Smooth muscle cell of the brain vasculature (primary cell): ENCODE measurements around the gene SPSB3.
A peak's percentile ranks its signal among the peaks of the same experiment; 100 is the strongest.
"Not testable (repeated sequence)": the region's sequence is repeated elsewhere in the genome, so short reads cannot be mapped to it uniquely, and the experiment has no call there.

Source experiments
- DNase-seq: peaks from one replicate; pipeline ENCODE4 v3.0.0-alpha.2; 2012; ENCODE audit warnings: low read depth, low spot score

Gene SPSB3

DNA sequence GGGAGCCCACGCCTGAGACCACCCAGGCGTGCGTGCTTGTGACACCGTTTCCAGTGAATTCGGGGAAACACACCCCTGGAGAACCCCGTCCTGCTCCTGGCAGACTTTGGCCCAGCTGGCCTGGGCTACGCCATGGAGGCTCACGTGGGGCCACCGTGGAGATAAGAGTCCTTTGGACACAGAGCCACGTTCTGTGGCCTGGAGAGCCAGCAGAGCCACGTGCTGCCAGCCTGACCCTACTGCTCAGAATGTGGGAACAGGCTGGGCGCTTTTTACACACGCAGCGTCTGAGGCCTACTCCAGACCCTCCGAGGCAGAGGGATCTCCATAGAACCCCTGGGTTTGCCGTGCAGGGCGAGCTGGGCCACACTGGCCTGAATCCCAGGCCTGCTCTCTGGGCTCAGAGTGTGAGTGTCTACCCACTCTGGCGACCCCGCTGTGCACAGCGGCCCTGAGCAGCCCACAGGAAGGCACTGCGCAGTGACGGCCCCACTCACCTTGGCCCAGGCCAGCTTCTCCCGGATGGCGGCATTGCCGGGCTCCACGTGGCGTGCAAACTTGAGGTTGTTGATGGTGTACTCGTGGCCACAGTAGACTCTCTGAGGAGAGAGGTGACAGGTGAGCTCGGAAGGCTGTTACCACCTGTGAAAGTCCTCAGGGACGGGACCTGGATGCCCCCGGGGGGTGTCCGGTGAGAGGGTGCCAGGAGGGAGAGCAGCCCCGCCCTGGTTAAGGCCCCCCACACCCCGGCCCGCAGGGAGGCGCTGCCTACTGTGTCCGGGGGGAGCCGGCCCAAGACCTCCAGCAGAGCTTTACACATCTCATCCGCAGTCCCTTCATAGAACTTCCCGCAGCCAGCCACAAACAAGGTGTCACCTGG lies 34.3 kb upstream of the SPSB3 start:
- DNase-seq = no peak

DNA sequence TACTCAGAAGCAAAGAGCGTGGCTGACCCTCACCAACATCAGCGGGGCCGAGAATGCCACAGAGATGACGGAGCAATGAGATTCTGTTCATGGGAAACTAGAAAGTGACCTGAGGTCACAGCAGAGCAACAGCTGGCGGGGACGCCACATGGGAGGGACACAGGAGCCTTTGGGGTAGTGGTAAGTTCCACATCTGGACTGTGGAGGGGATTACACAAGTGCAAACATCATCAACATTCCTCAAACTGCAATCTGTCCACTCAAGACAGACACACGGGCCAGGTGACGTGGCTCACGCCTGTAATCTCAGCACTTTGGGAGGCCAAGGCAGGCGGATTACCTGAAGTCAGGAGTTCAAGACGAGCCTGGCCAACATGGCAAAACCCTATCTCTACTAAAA lies 33.1 kb upstream of the SPSB3 start:
- DNase-seq = no peak

DNA sequence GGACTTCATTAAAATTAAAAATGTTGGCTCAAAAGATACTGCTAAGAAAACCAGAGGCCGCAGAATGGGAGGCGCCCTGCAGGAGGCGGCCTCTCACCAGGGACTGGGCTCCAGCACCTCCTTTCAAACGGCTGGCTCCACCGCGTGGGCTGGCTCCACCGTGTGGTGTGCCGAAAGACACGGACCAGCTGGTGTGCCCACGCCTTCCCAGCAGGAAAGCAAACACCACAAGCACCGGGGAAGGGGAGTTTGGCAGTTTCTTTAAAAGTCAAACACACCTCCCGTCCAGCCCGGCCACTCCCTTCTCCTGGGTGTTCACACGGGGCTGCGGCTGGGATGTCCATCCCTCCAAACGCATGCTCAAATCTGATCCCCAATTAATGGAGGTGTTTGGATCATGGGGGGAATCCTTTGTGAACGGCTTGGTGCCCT lies 30.4 kb upstream of the SPSB3 start:
- peak; percentile 20 for DNase-seq

DNA sequence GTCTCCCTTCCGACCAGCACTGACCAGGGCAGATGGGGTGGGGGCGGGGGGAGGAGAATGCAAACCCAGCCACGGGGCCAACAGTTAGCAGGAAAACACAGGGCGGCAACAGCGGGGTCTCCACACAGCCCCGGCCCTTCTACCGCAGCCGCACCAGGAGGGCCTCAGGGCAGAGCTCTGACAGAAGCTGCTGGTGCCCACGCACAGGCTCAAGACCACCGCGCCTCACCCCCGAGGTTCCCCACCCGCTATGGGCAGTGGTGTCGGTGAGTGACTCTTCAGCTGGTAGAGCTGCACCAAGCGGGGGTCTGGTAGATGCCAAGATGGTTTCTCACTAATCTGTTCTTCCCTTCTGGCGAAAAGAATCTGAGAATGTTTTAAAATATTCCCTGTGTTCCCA lies 28.2 kb upstream of the SPSB3 start:
- DNase-seq = no peak

DNA sequence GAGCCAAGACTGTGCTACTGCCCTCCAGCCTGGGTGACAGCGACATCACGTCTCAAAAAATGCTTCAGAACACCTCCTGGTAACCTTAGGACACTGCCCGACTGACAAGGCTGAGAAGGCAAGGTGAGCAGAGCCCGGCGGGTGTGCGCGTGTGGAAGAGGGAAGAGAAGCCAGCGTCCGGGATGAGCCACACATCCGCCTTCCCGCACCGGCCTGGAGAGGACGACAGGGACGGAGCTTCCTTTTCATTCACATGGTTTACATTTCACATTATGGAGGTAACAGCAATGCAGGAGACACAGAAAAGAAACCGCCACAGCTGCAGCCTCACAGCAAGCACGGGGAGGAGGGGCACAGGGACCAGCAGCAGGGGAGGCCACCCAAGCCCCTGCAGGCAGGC lies 27.7 kb upstream of the SPSB3 start:
- no peak for DNase-seq

DNA sequence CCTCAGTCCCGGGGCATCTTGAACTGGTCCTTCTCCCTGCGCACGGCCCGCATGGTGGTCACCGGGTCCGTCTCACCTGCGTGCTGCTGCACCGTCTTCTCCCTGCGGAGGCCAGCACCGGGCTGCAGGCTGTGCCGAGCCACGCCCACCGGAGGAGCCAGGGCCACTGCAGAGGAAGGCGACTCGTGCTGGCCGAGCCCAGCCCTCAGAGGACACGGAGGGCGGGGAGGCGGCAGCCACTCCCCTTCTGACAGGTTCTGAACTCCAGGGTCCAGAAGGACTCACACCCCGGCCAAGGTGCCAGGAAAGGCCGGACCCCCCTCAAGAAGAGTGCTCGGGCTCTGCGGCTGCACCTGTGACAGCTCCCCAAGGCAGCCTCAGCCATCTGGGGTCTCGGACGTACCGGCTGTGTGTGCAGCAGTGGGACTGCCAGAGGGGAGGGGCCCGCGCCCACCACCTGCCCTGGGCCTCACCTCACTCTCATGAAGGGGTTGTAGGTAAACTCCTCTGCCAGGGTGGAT lies 27.0 kb upstream of the SPSB3 start:
- DNase-seq = no peak

DNA sequence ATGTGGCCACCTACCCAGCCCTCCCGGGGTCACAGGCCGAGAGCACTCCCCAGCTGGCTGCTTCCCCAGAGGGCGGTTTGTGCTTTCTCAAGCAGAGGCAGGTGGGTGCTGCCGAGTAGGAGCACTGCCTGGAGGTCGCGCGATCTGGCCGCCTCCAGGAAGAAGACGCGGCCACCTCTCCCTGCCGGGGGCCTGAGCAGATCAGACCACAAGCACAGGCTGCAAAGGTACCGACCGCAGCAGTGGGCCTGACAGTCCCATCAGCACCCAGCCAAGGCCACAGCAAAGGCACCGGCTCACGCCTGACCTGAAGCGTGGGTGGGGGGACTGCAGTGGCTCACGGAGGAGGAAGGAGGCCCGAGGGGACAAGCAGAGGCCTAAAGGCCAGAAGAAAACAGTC lies 26.3 kb upstream of the SPSB3 start:
- no peak for DNase-seq

DNA sequence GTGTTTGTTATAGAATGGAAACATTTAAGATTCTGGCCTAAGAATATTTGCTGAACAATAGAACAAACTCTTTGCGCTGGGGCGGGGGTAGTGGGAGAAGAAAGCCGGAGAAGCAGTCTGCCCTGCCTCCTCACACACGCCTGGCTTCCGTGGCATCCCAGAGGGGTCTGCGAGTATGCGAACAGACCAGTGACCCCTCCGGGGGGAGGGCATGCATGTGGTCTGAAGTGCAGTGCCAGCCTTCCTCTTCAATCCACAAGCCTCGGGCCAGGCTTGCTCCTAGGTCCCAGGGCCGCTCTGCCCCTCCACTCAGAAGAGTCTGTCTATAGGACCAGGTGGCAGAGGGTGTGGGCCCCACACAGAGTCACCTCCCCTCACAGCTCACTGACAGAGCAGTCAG lies 25.3 kb upstream of the SPSB3 start:
- DNase-seq = no peak

DNA sequence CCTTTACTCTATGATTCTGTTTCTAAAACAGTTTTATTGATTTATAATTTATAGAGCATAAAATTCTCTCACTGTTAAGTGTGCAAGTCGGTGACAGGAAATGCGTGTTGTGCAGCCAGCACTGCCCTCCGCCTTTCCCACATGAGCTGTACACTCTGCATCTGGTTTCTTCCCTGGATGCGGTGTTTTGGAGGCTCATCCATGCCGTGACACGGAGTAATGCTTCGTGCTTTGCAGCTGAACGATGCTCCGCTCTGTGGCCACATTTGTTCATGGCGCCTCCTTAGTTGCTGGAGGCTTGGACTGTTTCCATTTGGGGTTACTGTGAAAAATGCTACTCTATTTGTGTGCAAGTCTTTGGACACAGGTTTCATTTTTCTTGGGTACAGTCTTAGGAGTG lies 18.3 kb upstream of the SPSB3 start:
- no peak for DNase-seq

DNA sequence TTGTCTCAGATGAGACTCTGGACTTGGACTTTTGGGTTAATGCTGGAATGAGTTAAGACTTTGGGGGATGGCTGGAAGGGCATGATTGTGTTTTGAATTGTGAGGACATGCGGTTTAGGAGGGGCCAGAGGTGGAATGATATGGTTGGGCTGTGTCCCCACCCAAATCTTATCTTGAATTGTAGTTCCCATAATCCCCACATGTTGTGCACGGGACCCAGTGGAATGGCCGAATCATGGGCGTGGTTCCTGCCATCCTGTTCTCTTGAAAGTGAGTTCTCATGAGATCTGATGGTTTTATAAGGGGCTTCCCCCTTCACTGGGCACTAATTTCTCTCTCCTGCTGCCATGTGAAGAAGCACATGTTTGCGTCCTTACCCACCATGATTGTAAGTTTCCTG lies 16.9 kb upstream of the SPSB3 start:
- DNase-seq = not testable (repeated sequence)

DNA sequence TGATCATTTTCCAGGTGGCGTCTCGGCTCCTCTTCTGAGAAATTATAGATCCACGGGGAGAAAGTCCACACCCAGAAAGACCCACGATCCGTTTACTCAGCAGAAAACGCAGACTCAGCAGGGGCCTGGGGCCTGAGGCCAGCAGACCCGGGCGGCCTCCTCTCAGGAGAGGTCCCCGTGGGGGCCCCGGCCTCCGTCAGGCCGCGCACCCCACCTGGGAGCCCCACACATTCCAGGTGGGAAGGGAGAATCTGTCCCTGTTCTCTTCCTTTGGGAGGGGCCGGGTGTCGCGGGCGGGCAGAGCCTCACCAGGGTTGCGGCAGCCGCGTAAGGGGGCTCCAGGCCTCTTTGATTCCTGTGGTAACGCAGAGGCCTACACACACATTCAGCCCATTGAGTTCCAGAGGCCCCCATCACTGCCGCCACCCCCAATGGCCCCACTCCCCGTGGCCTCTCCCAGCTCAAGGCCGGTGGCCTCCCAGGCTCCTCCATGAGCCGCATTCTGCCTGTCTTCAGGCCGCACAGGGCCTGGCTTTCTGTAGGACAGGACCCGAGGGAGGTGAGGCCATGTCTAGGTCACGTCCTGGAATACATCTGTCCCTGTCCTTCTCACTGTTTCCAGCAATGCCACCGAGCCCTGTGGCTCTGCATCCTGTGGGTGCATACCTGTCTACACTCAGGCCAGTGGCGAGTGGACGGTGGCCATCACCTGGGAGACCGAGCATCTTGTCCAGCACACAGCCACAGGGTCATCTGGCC lies 12.7 kb upstream of the SPSB3 start:
- no peak for DNase-seq

DNA sequence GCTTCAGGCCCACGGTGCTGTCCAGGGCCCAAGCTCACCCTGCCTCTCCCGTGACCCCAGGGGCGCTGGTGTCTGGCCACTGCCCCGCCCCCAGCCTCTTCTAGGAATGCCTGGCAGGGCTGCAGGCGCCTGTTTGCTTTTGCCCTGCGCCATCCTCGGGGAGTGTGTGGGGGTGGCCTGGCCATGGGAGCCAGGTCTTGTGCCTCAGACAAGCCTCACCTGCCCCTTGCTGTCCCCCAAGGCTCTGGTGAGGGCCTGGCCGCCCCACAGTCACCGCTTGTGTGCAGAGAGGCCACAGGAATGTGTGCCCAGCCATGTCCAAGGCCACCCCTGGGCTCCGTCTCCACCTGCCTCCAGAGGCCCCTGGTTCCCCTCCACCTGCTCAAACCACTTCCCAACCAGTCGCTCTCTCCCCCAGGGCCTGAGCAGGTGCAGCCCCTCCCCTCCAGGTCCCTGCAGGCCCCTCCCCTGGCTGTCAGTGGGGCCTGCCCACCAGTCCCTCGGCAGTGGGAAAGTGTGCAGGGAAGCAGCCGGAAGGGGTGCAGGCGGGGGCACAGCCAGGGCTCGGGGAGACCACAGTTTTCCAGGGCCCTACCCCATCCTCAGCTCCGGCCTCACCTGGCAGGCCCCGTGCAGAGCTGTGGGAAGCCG lies 12.0 kb upstream of the SPSB3 start:
- DNase-seq = no peak

DNA sequence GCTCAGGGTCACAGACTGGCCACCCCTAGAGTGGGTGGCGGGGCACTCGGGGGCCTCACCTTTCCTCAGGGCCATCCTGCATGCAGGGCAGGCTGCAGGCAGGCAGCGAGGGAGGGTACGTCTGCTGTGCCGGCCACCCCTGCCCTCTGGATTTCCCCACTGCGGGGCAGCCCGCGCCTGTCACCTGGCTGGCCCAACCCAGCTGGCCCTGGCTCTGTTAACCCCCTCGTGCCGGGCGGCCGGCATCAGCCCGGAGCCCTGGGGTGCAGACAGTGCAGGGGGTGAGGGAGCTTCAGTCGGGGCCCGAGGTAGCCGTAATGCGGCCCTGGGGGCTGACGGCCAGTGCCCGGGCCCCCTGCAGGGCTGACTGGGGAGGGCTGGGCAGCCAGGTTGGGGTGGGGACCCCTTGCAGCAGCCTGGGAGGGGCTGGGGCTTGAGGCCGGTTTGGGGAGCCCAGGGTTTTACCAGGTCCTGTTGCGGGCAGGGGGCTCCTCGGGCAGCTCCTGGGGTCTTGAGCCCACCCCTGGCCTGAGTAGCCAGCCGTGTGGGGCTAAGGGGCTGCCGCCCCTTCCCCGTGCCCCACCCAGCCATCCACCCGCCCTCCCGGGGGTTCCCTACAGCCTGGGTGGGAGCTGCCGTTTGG lies 11.3 kb upstream of the SPSB3 start, which contains the start of gene IGFALS:
TSS of gene IGFALS (minus strand) at position 128 of the 643 bp plus-strand sequence. CDS start at position 75, 53 bp downstream.
- no peak for DNase-seq

DNA sequence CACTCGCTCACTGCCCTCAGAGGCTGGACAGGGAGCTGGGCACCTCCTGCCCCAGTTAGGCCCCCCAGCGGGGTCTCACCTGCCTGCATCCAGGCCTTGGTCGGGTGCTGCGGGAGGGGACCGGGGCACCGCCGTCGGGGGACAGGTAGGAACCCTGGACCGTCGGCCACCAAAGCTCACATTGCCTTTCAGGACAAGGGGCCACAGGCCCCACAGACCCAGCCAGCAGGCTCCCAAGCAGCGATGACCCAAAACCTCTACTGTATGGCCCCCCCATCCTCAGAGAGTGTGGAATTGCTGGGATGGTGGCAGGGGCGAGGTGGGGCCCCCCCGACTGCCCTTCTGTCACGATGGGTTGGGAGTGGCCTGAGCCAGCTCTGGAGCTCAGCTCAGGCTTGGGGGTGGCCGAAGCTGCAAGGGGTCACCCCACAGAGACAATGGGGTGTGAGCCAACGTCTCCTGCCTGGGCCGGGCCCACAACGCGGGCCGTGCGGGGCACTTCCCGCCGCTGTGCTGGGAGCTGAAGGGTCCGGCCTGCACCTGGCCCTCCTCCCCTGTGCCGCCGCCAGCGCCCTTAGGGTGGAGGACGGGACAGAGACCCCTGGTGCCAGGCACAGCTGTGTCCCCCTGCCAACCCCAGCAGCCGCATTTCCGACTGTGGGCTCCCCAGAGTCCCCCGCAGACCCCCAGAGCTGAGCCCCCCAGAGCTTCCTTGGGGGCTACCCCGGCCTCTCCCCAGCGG lies 10.6 kb upstream of the SPSB3 start:
- DNase-seq = no peak

DNA sequence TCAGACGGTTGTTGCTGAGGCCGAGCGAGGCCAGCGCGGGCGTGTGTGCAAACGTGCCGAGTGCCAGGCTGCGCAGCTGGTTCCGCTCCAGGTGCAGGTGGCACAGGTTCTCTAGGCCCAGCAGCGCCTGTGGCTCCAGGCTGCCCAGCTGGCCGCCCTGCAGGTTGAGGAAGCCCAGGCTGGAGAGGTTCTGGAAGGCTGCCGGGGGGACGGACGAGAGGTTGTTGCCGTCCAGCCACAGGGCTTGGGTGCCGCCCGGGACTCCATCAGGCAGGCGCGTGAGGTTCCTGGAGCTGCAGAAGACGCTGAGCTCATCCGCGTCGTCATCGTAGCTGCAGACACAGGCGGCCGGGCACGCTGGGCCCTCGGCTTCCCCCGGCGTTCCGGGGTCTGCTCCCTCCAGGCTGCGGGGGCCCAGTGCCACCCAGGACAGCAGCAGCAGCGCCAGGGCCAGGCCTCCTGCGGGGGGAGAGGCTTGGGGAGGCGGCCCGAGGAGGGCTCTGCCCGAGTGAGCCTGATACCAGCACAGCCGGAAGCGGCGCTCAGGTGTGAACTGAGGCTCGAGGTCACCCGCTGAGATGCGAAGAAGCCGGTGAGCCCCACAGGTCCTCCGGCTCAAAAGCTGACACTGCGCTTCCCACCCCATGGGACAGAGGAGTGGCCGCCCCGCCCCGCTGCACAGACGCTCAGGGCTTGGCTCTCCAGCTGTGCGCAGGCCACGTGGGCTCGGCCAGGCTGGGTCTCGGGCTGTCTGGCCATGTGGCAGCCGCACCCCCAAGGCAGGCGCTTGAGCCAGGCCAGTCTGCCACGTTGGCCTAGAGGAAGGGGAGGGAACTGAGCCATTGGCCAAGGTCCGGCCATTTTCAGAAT lies 9.8 kb upstream of the SPSB3 start:
- DNase-seq = no peak

DNA sequence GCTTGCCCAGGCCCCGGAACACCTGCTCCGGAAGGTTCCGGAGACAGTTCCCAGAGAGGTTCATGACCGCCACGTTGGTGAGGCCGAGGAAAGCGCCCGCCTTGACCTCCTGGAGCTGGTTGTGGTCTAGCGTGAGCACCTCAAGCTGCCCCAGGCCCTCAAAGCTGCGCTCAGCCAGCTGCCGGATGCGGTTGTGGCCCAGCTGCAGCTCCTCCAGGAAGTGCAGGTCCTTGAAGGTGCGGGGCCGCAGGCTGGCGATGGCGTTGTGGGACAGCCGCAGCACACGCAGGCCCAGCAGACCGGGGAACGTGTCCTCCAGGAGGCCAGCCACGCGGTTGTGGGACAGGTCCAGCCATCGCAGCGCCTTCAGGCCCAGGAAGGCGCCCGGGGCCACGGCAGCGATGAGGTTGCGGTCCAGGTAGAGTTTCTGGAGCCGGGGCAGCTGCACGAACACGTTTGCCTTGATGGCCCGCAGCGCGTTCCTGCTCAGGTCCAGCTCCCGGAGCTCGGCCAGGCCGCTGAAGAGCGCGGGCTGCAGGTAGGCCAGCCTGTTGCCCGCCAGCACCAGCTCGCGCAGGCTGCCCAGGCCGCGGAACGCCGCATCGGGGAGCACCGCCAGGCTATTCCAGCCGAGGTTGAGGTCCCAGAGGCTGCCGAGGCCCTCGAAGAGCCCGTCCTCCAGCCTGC lies 9.0 kb upstream of the SPSB3 start:
- no peak for DNase-seq

DNA sequence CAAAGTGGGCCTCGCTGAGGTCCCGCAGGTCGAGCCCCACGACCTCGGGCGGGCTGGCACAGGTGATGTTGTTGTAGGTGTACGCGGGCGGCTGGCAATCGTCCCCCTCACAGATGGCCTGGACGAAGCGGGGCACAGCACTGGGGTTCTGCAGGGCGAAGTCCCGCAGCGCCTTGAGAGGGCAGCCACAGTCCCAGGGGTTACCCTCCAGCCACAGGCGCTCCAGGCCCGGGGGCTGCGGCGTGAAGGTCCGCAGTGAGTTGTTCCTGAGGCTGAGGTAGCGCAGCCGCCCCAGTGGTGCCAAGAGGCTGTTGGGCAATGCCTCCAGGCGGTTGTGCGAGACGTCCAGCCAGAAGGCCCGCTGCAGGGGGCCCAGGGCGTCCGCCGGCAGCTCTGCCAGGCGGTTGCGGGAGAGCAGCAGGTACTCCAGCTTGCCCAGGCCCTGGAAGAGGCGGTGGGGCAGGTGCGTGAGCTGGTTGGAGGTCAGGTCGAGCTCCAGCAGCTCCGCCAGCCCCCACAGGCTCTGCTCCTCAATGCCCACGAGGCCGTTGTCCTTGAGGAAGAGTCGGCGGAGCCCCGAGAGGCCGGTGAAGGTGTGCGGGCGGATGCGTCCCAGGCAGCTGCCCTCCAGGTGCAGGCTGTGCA lies 8.4 kb upstream of the SPSB3 start:
- DNase-seq = no peak

DNA sequence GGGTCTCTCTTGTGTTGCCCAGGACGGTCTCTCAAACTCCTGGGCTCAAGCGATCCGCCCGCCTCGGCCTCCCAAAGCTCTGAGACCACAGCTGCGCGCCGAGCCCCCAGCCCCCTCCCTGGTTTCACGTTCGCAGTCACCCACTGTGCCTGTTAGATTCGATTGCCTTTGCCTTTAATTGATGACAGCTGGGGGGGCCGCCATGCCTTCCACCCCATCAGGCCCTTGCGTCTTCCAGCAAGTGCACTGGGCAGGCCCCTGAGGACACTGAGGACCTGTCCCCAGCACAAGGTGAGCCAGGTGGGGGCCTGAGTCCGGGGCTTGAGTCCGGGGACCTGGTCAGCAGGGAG lies 7.9 kb upstream of the SPSB3 start:
- no peak for DNase-seq

DNA sequence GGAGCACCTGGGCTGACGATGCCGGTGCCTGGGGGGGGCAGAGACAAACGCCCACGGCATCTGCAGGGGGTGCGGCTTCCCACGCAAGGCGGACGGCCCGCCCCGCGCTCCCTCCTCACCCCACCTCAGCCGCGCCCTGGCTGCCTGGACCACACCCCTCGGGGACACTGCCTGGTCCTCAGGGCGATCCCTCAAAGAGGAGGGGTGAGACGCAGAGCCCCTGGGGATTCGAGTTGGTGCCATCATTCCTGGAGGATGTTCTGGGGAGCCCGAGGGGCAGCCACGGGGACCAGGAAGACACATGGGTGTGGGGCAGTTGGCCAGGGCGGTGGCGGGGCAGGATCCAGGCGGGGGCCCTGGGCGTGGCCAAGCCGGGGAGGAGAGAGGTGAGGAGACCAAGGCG lies 7.3 kb upstream of the SPSB3 start:
- no peak for DNase-seq
